Posterior vena cava (tissue), 2 donors: Measurements from ENCODE around the gene SLC49A3. TPM values are rescaled to one million over a fixed set of nuclear protein-coding genes. Genes with fewer than 3 reads are reported as not detected.
"Not testable (repeated sequence)": the region's sequence is repeated elsewhere in the genome, so short reads cannot be mapped to it uniquely, and the experiment has no call there.

Experiments
- DNase-seq: peaks from one replicate; pipeline ENCODE4 v3.0.0-alpha.2; 2020; ENCODE audit warnings: low spot score
- intact Hi-C, 2 donors: fragments of 100-400 bp; cut with DNase I; formaldehyde crosslinking; loops; one replicate each; pipeline versions ENCODE4 v1.14.1 to v1.14.2; 2022 to 2023
- long read RNA-seq, 2 donors: library from polyadenylated mRNA; unstranded; transcript quantifications; one replicate each; pipeline ENCODE4 v2.0.0, GENCODE V29; 2020 to 2021
- total RNA-seq, 2 donors: library from RNA; stranded (reverse); fragmentation: NEBNext Ultra II Directional; extraction: Animal tissue kit (Norgen Biotek cat#: 25700); gene quantifications; one replicate each; pipeline ENCODE4 v1.2.1, GENCODE V29; 2021
- donor health status: DM: yes; HTN: yes; CAD: no.
- donor health status: DM: yes; HTN: yes; CAD: no.

The SLC49A3 gene
- total RNA-seq, result 10 to 100 TPM in 1 of 2 donors, 1 to 10 TPM in 1; 9.3 to 10.4 TPM
- long read RNA-seq, donor 1, partial matches to known transcripts, result 0 of 8 reads
- long read RNA-seq, donor 1, other reads (novel, unspliced or antisense), result 5 of 8 reads
- long read RNA-seq, donor 2, partial matches to known transcripts, result 0 of 1 reads
- long read RNA-seq, donor 2, other reads (novel, unspliced or antisense), result 1 of 1 reads

GRCh38 chr4:688854-689681, at the start of gene SLC49A3:
TSS of gene SLC49A3 (minus strand) at chr4:689151. CDS start at chr4:689127, 24 bp downstream.
- intact Hi-C loops, result no loop called here
- no peak for DNase-seq

- not testable (repeated sequence) for DNase-seq
Observed at GRCh38 chr4:736561-736960, 47.6 kb upstream of the SLC49A3 start.

GRCh38 chr4:735583-735982, 46.6 kb upstream of the SLC49A3 start:
- no peak for DNase-seq
- intact Hi-C loops, result no loop called here

More at GRCh38 chr4:736561-736960, 47.6 kb upstream of the SLC49A3 start:
- intact Hi-C loops, result not testable (repeated sequence)

GRCh38 chr4:734951-735350, 46.0 kb upstream of the SLC49A3 start:
- intact Hi-C loops, result no loop called here
- no peak for DNase-seq

GRCh38 chr4:734075-734474, 45.1 kb upstream of the SLC49A3 start:
- intact Hi-C loops, result no loop called here
- no peak for DNase-seq

GRCh38 chr4:733631-733980, 44.7 kb upstream of the SLC49A3 start:
- intact Hi-C loops, result no loop called here
- DNase-seq, result no peak

GRCh38 chr4:732911-733630, 44.1 kb upstream of the SLC49A3 start:
- intact Hi-C loops, result no loop called here
- no peak for DNase-seq

- DNase-seq, result no peak
- intact Hi-C loops, result no loop called here
Observed at GRCh38 chr4:732486-732885, 43.5 kb upstream of the SLC49A3 start.

GRCh38 chr4:731954-732353, 43.0 kb upstream of the SLC49A3 start:
- intact Hi-C loops, DNase-seq: not testable (repeated sequence)

- intact Hi-C loops, DNase-seq: not testable (repeated sequence)
Observed at GRCh38 chr4:730946-731904, 42.3 kb upstream of the SLC49A3 start.

- DNase-seq, result no peak
- intact Hi-C loops, result no loop called here
Observed at GRCh38 chr4:730511-730910, 41.6 kb upstream of the SLC49A3 start.

- intact Hi-C loops, result no loop called here
- DNase-seq, result no peak
Observed at GRCh38 chr4:729336-730315, 40.7 kb upstream of the SLC49A3 start.

- intact Hi-C loops, result no loop called here
- no peak for DNase-seq
Observed at GRCh38 chr4:727576-727975, 38.6 kb upstream of the SLC49A3 start.

- DNase-seq, result no peak
Observed at GRCh38 chr4:726838-727237, 37.9 kb upstream of the SLC49A3 start.

GRCh38 chr4:726235-726787, 37.4 kb upstream of the SLC49A3 start:
- no peak for DNase-seq
- intact Hi-C loops, result no loop called here

More at GRCh38 chr4:726838-727237, 37.9 kb upstream of the SLC49A3 start:
- intact Hi-C loops, result no loop called here

GRCh38 chr4:725391-726234, 36.7 kb upstream of the SLC49A3 start:
- DNase-seq, result no peak
- intact Hi-C loops, result no loop called here
